Osteoblast (primary cell): Measurements from ENCODE around the gene PDLIM1. TPM values are rescaled to one million over a fixed set of nuclear protein-coding genes. Genes with fewer than 3 reads are reported as not detected.
"Not testable (repeated sequence)": the region's sequence is repeated elsewhere in the genome, so short reads cannot be mapped to it uniquely, and the experiment has no call there.

Source experiments
- DNase-seq: peaks from one replicate; pipeline ENCODE4 v3.0.0; 2011; ENCODE audit warnings: low spot score, mixed read lengths; ENCODE audit not compliant: insufficient read length; ENCODE audit errors: missing footprints
- H2AFZ ChIP-seq: 2 replicates; pipeline ENCODE4 v1.6.0; 2011; ENCODE audit warnings: mild to moderate bottlenecking, low read length
- H3K27ac ChIP-seq: 2 replicates; pipeline ENCODE4 v1.5.1; 2011; ENCODE audit warnings: mild to moderate bottlenecking, low read depth, low read length, moderate library complexity
- H3K27me3 ChIP-seq: 2 replicates; pipeline ENCODE4 v1.6.0; 2012; ENCODE audit warnings: mild to moderate bottlenecking, control low read depth, inconsistent platforms, low read length, moderate library complexity; ENCODE audit not compliant: insufficient read depth
- H3K36me3 ChIP-seq: 2 replicates; pipeline ENCODE4 v1.5.1; 2011; ENCODE audit warnings: mild to moderate bottlenecking, low read length, control low read depth, moderate library complexity; ENCODE audit not compliant: insufficient read depth
- H3K4me1 ChIP-seq: 2 replicates; pipeline ENCODE4 v1.5.1; 2011; ENCODE audit warnings: mild to moderate bottlenecking, low read length, control low read depth, moderate library complexity; ENCODE audit not compliant: insufficient read depth
- H3K4me2 ChIP-seq: 2 replicates; pipeline ENCODE4 v1.6.0; 2011; ENCODE audit warnings: mild to moderate bottlenecking, low read length; ENCODE audit not compliant: insufficient read depth
- H3K4me3 ChIP-seq: fragments of 200-600 bp; sonication (generic); 3 replicates; pipeline ENCODE4 v1.5.1; 2012; ENCODE audit warnings: mild to moderate bottlenecking, low read length, inconsistent platforms; ENCODE audit not compliant: insufficient read depth
- H3K79me2 ChIP-seq: 2 replicates; pipeline ENCODE4 v1.6.0; 2012; ENCODE audit warnings: mild to moderate bottlenecking, low read length, control low read depth, inconsistent platforms; ENCODE audit not compliant: insufficient read depth
- H3K9me3 ChIP-seq: 2 replicates; pipeline ENCODE4 v1.5.1; 2011; ENCODE audit warnings: low read depth, low read length, control low read depth
- H4K20me1 ChIP-seq: 2 replicates; pipeline ENCODE4 v1.6.0; 2012; ENCODE audit warnings: mild to moderate bottlenecking, low read length, control low read depth; ENCODE audit not compliant: insufficient read depth
- CTCF ChIP-seq: IDR thresholded peaks from 2 replicates; pipeline ENCODE4 v1.5.1; 2011; ENCODE audit warnings: mild to moderate bottlenecking, low read depth, low read length, moderate library complexity; ENCODE audit errors: extremely low read depth
- total RNA-seq: library from RNA; depleted of rRNA; stranded (reverse); fragments of >200 nt; gene quantifications from 2 replicates; pipeline ENCODE4 v1.2.3, GENCODE V29; 2012

The PDLIM1 gene
- total RNA-seq, 1 donor: 26.1 TPM

GRCh38 chr10:95208702-95209391 is 82.0 kb downstream of the PDLIM1 start:
- Histone ChIP-seq H3K4me1 (peaks cover 11% of the 10 kb centered on the region), H2AFZ (peak overlapping the region; percentile 25), H3K79me2 (no peaks in the 10 kb centered on the region), H3K9me3 (no peaks in the 10 kb centered on the region), H3K36me3 (no peaks in the 10 kb centered on the region), H4K20me1 (no peaks in the 10 kb centered on the region), H3K27ac (no peak overlapping the region), H3K4me3 (no peak overlapping the region), H3K27me3 (no peaks in the 10 kb centered on the region), H3K4me2 (no peak overlapping the region)
- no peak for DNase-seq
- TF ChIP-seq CTCF: peak; percentile 50

- not testable (repeated sequence) for H4K20me1 ChIP-seq, H3K4me2 ChIP-seq, H3K4me3 ChIP-seq, H3K27ac ChIP-seq, H3K4me1 ChIP-seq, H3K79me2 ChIP-seq, H3K9me3 ChIP-seq, H2AFZ ChIP-seq, H3K27me3 ChIP-seq, H3K36me3 ChIP-seq, DNase-seq
Observed at GRCh38 chr10:95202865-95203264, 87.9 kb downstream of the PDLIM1 start.

GRCh38 chr10:95201736-95202135 is 89.1 kb downstream of the PDLIM1 start:
- Histone ChIP-seq H3K27me3 (no peaks in the 10 kb centered on the region), H3K9me3 (no peaks in the 10 kb centered on the region), H3K4me3 (no peak overlapping the region), H2AFZ (no peak overlapping the region), H3K79me2 (no peaks in the 10 kb centered on the region), H3K4me1 (no peaks in the 10 kb centered on the region), H4K20me1 (no peaks in the 10 kb centered on the region), H3K27ac (no peak overlapping the region), H3K4me2 (no peak overlapping the region), H3K36me3 (no peaks in the 10 kb centered on the region)
- peak; percentile 68 for DNase-seq
- peak; percentile 87 for TF ChIP-seq CTCF

- H3K27ac ChIP-seq: no peak overlapping the region
- H2AFZ ChIP-seq: no peak overlapping the region
- no peaks in the 10 kb centered on the region for H3K4me1 ChIP-seq
- no peak overlapping the region for H3K4me2 ChIP-seq
- H3K36me3 ChIP-seq: no peaks in the 10 kb centered on the region
- no peaks in the 10 kb centered on the region for H3K79me2 ChIP-seq
- TF ChIP-seq CTCF: no peak
- no peaks in the 10 kb centered on the region for H3K27me3 ChIP-seq
- H3K9me3 ChIP-seq: no peaks in the 10 kb centered on the region
- no peaks in the 10 kb centered on the region for H4K20me1 ChIP-seq
- no peak overlapping the region for H3K4me3 ChIP-seq
- DNase-seq: no peak
Observed at GRCh38 chr10:95196046-95196445, 94.8 kb downstream of the PDLIM1 start.
